H1 (cell line): ENCODE data around the gene LRP5.

Experiments
- FOSL1 ChIP-seq: IDR thresholded peaks from 2 replicates; pipeline ENCODE4 v1.6.1; 2011; ENCODE audit warnings: mild to moderate bottlenecking, low read depth, low read length, moderate library complexity; ENCODE audit not compliant: insufficient read depth
- SIN3A ChIP-seq, 2 experiments: IDR thresholded peaks in 1 of 2; conservative IDR thresholded peaks in 1 of 2; 2 replicates each; pipeline ENCODE4 v1.6.1; 2011 to 2012; ENCODE audit warnings: low read length in 2 of 2, improper control_type of control experiment in 1 of 2, low read depth in 1 of 2, mild to moderate bottlenecking in 1 of 2
- TF ChIP-seq, protein P1 (sequence below): IDR thresholded peaks from 2 replicates; pipeline ENCODE4 v1.6.1; 2011; ENCODE audit warnings: low read depth, mild to moderate bottlenecking, low read length; ENCODE audit not compliant: insufficient read depth

DNA sequence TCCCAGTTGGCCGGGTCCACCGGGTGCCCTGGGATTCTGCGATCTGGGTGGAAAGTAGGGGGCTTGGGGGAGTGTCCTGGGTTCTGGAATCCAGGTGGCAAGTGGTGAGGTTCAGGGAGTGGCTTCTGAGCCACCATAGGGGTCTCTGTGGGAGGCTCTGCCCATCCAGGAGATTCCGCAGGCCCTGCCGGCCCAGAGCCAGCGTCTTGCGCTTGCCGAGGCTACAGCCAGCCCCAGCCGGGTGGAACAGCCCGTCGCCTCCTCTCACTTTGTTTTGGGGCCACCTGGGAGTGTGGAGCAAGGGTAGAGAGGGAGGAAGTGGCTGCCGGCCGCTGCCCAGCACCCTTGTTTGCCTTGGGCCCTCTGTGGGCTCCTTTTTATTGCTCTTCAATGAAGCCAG, 87.5 kb downstream of the LRP5 start:
- TF ChIP-seq SIN3A (conservative IDR thresholded peaks at IDR 0.05 in 1 of 2, IDR thresholded peaks at IDR 0.05 in 1 of 2; ENCODE audit: low read depth in 1 of 2, low read length in 2 of 2) (no peak), FOSL1 (no peak)
- TF ChIP-seq, protein P1, sequence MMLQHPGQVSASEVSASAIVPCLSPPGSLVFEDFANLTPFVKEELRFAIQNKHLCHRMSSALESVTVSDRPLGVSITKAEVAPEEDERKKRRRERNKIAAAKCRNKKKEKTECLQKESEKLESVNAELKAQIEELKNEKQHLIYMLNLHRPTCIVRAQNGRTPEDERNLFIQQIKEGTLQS = no peak
